ENCODE results near the gene BASP1. TPM values are rescaled to one million over a fixed set of nuclear protein-coding genes. Genes with fewer than 3 reads are reported as not detected.

BASP1 gene
- total and polyA plus RNA-seq, 10 of the 15 experiments (the other 5 are each of a cell fraction or from before 2014, with no cell fraction given): 27.3 to 190 (median 102) TPM

- Histone ChIP-seq H3K9me3 (replicated peaks; ENCODE audit: control insufficient read depth, insufficient read depth, low read length) (no peaks in the 10 kb centered on the region), H3K4me3 (peak overlapping the region; percentile 42; the same call in 1 of the 2 replicates), H3K27me3 (replicated peaks in 1 of 2; ENCODE audit: control insufficient read depth in 2 of 2, insufficient read depth in 2 of 2, low read length in 1 of 2) (no peaks in the 10 kb centered on the region), H3K4me1 (ENCODE audit: control insufficient read depth, insufficient read depth, low read length) (peaks cover 45% of the 10 kb centered on the region), H3K4me2 (ENCODE audit: control insufficient read depth, insufficient read depth) (peak overlapping the region; percentile 61), H4K20me1 (ENCODE audit: control insufficient read depth, insufficient read depth) (no peaks in the 10 kb centered on the region), H3K9ac (ENCODE audit: control insufficient read depth, insufficient read depth, low read length) (peak overlapping the region; percentile 49), H3K36me3 (ENCODE audit: control insufficient read depth in 2 of 2, insufficient read depth in 2 of 2, low read length in 1 of 2) (no peaks in the 10 kb centered on the region), H3K27ac (ENCODE audit: control insufficient read depth, insufficient read depth) (peak overlapping the region; percentile 39), H3K79me2 (ENCODE audit: control insufficient read depth, insufficient read depth, low read length) (peaks cover 79% of the 10 kb centered on the region), H2AFZ (ENCODE audit: control insufficient read depth, low read depth, low read length) (no peak overlapping the region)
- ATAC-seq (peak; percentile 67), DNase-seq (ENCODE audit: low read depth, low spot score) (peak; percentile 59), FAIRE-seq (no peak)
- ChIA-PET CTCF (interaction anchor here (0.9 to 6.1 kb wide), 5 partner anchors 9 to 91 kb away, joined by 3 to 38 read pairs (median 5); partner anchors contain the start of gene BASP1), SMC1A (ENCODE audit: uncharacterized antibody, unreplicated experiment) (interaction anchor here (0.6 to 11.2 kb wide), 13 partner anchors 8 to 139 kb away, joined by 3 to 150 read pairs (median 8); no protein-coding TSS in a partner anchor), POLR2A (interaction anchor here (1.4 to 4.2 kb wide), 4 partner anchors 11 to 55 kb away, joined by 4 to 28 read pairs (median 13); no protein-coding TSS in a partner anchor), RAD21 (ENCODE audit: unreplicated experiment) (interaction anchor here (1.1 to 7.7 kb wide), 7 partner anchors 9 to 94 kb away, joined by 3 to 98 read pairs (median 11); partner anchors contain the start of gene BASP1)
- WGBS (ENCODE audit: insufficient coverage, insufficient replicate concordance, low lambda C conversion rate, missing lambda C conversion rate): 1% methylated on average over 11 of the region's 11 CpGs
- no TSS peak for BruUV-seq (replicated peaks)
- in situ Hi-C loops (cut with MboI) (loop anchor here (5.0 to 25.0 kb wide), 3 partner anchors 57 to 1512 kb away; no protein-coding TSS in a partner anchor), intact Hi-C loops (cut with micrococcal nuclease; ENCODE audit: unreplicated experiment) (loop anchor here (1.0 kb wide), 2 partner anchors 33 to 92 kb away; no protein-coding TSS in a partner anchor)
- TF ChIP-seq RAD51 (IDR thresholded peaks at IDR 0.05) (peak; percentile 50), DPF2 (IDR thresholded peaks at IDR 0.05) (peak; percentile 55; the same call in 1 of the 2 replicates), IRF4 (IDR thresholded peaks at IDR 0.05; ENCODE audit: low read depth, low read length) (peak; percentile 63), BCL11A (IDR thresholded peaks at IDR 0.05; ENCODE audit: low read depth, low read length) (peak; percentile 81), CHD1 (IDR thresholded peaks at IDR 0.05; ENCODE audit: low read depth, low read length) (no peak), BHLHE40 (IDR thresholded peaks at IDR 0.05; ENCODE audit: borderline replicate concordance in 1 of 2, low read depth in 2 of 2, low read length in 1 of 2) (peak; percentile 35 to 53; a peak in 2 of 4 replicates), E2F8 (IDR thresholded peaks at IDR 0.05; ENCODE audit: low read depth, partially characterized antibody) (no peak), ZNF384 (IDR thresholded peaks at IDR 0.05; ENCODE audit: borderline replicate concordance, low read depth, low read length) (peak; percentile 85), JUNB (IDR thresholded peaks at IDR 0.05) (peak; percentile 83), EGR1 (IDR thresholded peaks at IDR 0.05; ENCODE audit: borderline replicate concordance in 1 of 2, low read depth in 2 of 2, low read length in 2 of 2) (no peak), ZNF217 (IDR thresholded peaks at IDR 0.05) (peak; percentile 31; the same call in 1 of the 2 replicates), ETV6 (conservative IDR thresholded peaks at IDR 0.05 in 1 of 2, IDR thresholded peaks at IDR 0.05 in 1 of 2; ENCODE audit: borderline replicate concordance in 1 of 2, low read depth in 1 of 2) (peak in 1 of 2 experiments; percentile 77; a peak in 1 of 4 replicates), WRNIP1 (IDR thresholded peaks at IDR 0.05; ENCODE audit: borderline replicate concordance, low read depth, low read length) (no peak), NFYB (IDR thresholded peaks at IDR 0.05; ENCODE audit: insufficient read depth, low read depth, low read length) (no peak), HCFC1 (IDR thresholded peaks at IDR 0.05; ENCODE audit: low read length) (no peak)
- TF ChIP-seq, protein P1, sequence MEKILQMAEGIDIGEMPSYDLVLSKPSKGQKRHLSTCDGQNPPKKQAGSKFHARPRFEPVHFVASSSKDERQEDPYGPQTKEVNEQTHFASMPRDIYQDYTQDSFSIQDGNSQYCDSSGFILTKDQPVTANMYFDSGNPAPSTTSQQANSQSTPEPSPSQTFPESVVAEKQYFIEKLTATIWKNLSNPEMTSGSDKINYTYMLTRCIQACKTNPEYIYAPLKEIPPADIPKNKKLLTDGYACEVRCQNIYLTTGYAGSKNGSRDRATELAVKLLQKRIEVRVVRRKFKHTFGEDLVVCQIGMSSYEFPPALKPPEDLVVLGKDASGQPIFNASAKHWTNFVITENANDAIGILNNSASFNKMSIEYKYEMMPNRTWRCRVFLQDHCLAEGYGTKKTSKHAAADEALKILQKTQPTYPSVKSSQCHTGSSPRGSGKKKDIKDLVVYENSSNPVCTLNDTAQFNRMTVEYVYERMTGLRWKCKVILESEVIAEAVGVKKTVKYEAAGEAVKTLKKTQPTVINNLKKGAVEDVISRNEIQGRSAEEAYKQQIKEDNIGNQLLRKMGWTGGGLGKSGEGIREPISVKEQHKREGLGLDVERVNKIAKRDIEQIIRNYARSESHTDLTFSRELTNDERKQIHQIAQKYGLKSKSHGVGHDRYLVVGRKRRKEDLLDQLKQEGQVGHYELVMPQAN (conservative IDR thresholded peaks at IDR 0.05): 0 out of 2 replicates have a peak, but pooled peaks have one; percentile 37
- TF ChIP-seq, protein P2, sequence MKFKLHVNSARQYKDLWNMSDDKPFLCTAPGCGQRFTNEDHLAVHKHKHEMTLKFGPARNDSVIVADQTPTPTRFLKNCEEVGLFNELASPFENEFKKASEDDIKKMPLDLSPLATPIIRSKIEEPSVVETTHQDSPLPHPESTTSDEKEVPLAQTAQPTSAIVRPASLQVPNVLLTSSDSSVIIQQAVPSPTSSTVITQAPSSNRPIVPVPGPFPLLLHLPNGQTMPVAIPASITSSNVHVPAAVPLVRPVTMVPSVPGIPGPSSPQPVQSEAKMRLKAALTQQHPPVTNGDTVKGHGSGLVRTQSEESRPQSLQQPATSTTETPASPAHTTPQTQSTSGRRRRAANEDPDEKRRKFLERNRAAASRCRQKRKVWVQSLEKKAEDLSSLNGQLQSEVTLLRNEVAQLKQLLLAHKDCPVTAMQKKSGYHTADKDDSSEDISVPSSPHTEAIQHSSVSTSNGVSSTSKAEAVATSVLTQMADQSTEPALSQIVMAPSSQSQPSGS (IDR thresholded peaks at IDR 0.05; ENCODE audit: low read length): peak; percentile 47; the same call in 1 of the 2 replicates
These were observed 7.6 kb downstream of the BASP1 start for GRCh38 chr5:17224858-17225511.
